Activated CD4-positive, alpha-beta memory T cell treated with anti-CD3 and anti-CD28 coated beads, Interleukin-2, amount 10 ng/mL, durations not matched to agents 7 days and 5 days (primary cell): ENCODE results near the gene CAMTA1. TPM values are rescaled to one million over a fixed set of nuclear protein-coding genes. Genes with fewer than 3 reads are reported as not detected.

Experiments
- CTCF ChIA-PET: fragments of 350-600 bp; sonication (Branson Sonifier 250); formaldehyde crosslinking; loops from one replicate; lab custom pipeline; 2021; ENCODE audit warnings: antibody characterized with exemption, inconsistent platforms; lab: Charles Lee
- POLR2A ChIA-PET: fragments of 350-600 bp; sonication (Branson Sonifier 250); formaldehyde crosslinking; loops from one replicate; lab custom pipeline; 2021; ENCODE audit warnings: antibody characterized with exemption; lab: Charles Lee
- DNase-seq: peaks from one replicate; pipeline ENCODE4 v3.0.0-alpha.2; 2020
- H3K27ac Mint-ChIP-seq: one replicate; pipeline ENCODE4 v1.8.0; 2021; ENCODE audit warnings: mild to moderate bottlenecking, mixed read lengths
- H3K27me3 Mint-ChIP-seq: one replicate; pipeline ENCODE4 v1.8.0; 2021; ENCODE audit warnings: mixed read lengths
- H3K36me3 Mint-ChIP-seq: one replicate; pipeline ENCODE4 v1.8.0; 2021; ENCODE audit warnings: low read depth, mixed read lengths
- H3K4me1 Mint-ChIP-seq: one replicate; pipeline ENCODE4 v1.8.0; 2021; ENCODE audit warnings: mixed read lengths
- H3K4me3 Mint-ChIP-seq: one replicate; pipeline ENCODE4 v1.8.0; 2021; ENCODE audit warnings: mild to moderate bottlenecking, mixed read lengths
- H3K9me3 Mint-ChIP-seq: one replicate; pipeline ENCODE4 v1.8.0; 2021; ENCODE audit warnings: mixed read lengths
- total RNA-seq, 2 experiments: library from RNA; stranded (reverse); gene quantifications; one replicate each; pipeline ENCODE4 v1.2.3, GENCODE V29; 2021

CAMTA1 gene
- total RNA-seq, 2 experiments from 2014 or later: 43.0 to 47.3 TPM

DNA sequence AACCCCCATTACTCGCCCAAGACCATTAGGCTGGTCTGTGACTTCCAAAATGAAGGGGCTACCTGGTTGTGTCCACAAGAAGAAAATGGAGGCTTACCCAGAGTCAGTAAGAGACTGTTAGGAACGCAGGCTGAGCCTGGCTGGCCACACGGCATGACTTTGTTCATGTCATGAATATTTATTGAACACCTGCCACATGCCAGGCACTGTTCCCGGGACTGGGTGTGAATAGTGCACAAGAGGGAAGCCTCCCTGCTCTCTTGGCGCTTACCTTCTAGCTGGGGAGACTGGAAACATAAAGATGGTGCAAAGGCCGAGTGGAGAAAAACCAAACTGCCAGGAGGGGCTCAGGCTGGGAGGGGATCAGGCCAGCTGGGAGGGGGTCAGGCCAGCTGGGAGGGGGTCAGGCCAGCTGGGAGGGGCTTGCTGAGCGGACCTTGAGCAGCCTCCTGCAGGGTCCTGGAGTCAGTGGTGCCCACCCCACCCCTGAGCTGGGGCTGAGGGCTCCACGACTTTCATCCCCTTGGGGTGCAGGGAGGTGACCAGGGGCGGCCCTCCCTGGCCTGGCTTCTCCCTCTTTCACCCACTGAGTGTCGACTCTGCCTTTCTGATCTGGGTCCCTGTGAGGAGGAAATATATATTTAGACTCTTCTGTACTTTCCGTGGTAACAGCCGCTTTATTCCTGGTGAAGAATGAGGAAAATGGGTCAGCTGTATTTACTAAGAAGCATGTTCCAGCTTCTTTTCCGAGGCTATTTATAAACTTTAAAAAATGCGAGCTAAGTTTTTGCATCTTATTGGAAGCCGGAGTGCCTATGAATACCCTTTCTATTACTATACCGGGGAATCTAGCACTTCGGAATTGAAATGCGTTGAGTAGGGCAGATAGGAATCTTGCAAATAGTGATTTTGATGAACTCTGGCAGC is 139.0 kb downstream of the CAMTA1 start:
- Mint-ChIP-seq H3K36me3 (no peaks in the 10 kb centered on the region), H3K9me3 (no peaks in the 10 kb centered on the region), H3K4me3 (no peak overlapping the region), H3K4me1 (peaks cover under 1% of the 10 kb centered on the region), H3K27ac (no peak overlapping the region), H3K27me3 (peaks cover 1% of the 10 kb centered on the region)
- no peak for DNase-seq
- ChIA-PET POLR2A (no interaction called here), CTCF (no interaction called here)

- POLR2A ChIA-PET: no interaction called here
- no peak for DNase-seq
- no peaks in the 10 kb centered on the region for H3K9me3 Mint-ChIP-seq
- H3K4me3 Mint-ChIP-seq: no peak overlapping the region
- H3K27ac Mint-ChIP-seq: no peak overlapping the region
- no peaks in the 10 kb centered on the region for H3K36me3 Mint-ChIP-seq
- CTCF ChIA-PET: no interaction called here
- H3K4me1 Mint-ChIP-seq: no peaks in the 10 kb centered on the region
- peaks cover 1% of the 10 kb centered on the region for H3K27me3 Mint-ChIP-seq
Observed at GRCh38 chr1:6924891-6925290, 139.6 kb downstream of the CAMTA1 start.

DNA sequence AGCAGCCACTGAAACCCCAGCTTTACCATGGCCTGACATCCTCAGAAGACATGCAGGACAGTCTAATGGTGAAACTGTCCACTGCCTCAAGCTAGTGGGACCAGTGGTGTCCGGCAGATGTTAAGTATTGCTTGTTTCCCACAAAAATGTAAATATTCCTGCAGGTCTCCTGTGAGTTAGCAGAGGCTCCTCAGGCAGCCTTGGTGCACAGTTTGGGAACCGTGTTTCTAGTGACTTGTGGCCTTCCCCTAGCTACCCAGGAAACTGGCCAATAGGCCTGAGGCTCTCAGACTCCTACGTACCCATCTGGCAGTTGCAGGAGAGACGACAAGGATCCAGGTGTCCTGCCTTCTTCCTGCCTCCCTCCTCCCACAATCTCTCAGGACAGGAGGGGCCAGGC is 142.4 kb downstream of the CAMTA1 start:
- H3K27ac Mint-ChIP-seq: no peak overlapping the region
- no peak for DNase-seq
- no peaks in the 10 kb centered on the region for H3K9me3 Mint-ChIP-seq
- CTCF ChIA-PET: interaction anchor here (0.5 kb wide), 1 partner anchor 27 kb away, joined by 3 read pairs; no protein-coding TSS in a partner anchor
- no peak overlapping the region for H3K4me3 Mint-ChIP-seq
- peaks cover 5% of the 10 kb centered on the region for H3K27me3 Mint-ChIP-seq
- H3K36me3 Mint-ChIP-seq: no peaks in the 10 kb centered on the region
- POLR2A ChIA-PET: no interaction called here
- no peaks in the 10 kb centered on the region for H3K4me1 Mint-ChIP-seq

- Mint-ChIP-seq H3K27me3 (peaks cover 5% of the 10 kb centered on the region), H3K4me1 (no peaks in the 10 kb centered on the region), H3K4me3 (no peak overlapping the region), H3K27ac (no peak overlapping the region), H3K9me3 (no peaks in the 10 kb centered on the region), H3K36me3 (no peaks in the 10 kb centered on the region)
- POLR2A ChIA-PET: no interaction called here
- CTCF ChIA-PET: no interaction called here
- DNase-seq: no peak
Observed at GRCh38 chr1:6928106-6928885, 143.0 kb downstream of the CAMTA1 start.

GRCh38 chr1:6930732-6931300 is 145.6 kb downstream of the CAMTA1 start:
- ChIA-PET CTCF (no interaction called here), POLR2A (no interaction called here)
- Mint-ChIP-seq H3K36me3 (no peaks in the 10 kb centered on the region), H3K9me3 (no peaks in the 10 kb centered on the region), H3K4me3 (no peak overlapping the region), H3K27me3 (peaks cover 15% of the 10 kb centered on the region), H3K27ac (no peak overlapping the region), H3K4me1 (no peaks in the 10 kb centered on the region)
- DNase-seq: no peak

GRCh38 chr1:6935361-6935883 is 150.2 kb downstream of the CAMTA1 start:
- POLR2A ChIA-PET: no interaction called here
- H3K27ac Mint-ChIP-seq: no peak overlapping the region
- H3K9me3 Mint-ChIP-seq: no peaks in the 10 kb centered on the region
- CTCF ChIA-PET: no interaction called here
- H3K4me3 Mint-ChIP-seq: no peak overlapping the region
- H3K27me3 Mint-ChIP-seq: peaks cover 13% of the 10 kb centered on the region
- no peak for DNase-seq
- no peaks in the 10 kb centered on the region for H3K36me3 Mint-ChIP-seq
- H3K4me1 Mint-ChIP-seq: no peaks in the 10 kb centered on the region

DNA sequence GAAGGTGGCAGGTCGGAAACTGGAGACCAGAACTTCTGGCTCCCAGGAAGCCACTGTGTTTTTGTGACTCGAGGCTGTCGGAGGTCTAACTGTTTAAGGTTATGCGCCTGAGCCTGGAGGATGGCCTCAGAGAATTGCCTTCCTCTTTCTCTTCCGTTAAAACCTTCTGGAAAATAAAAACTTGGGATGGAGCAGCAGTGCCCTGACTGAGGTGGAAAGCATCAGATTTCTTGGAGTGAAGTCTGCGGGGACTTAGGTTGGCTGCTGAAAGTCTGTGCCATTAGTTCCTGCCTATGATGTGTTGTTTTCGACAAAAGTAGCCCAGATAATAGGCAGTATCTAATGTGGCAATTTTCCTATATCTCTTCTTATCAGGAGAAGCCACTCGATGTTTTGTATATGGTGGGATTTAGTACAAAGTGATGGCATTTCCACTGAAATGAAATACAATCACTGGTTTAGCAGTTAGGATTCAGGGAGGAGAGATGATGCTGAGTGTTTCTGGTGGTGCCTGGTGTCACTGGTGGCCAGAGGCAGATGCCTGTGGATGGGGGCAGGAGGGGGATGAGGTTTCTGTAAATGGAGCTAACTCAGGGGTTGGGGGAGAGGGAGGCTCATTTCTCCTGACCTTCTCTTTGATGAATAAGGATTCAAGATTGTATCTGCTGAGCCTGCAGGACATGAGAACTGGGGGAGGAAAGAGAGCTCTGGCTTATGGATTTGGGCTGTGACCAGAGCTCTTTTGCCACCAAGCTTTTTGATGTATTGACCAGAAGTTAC is 150.8 kb downstream of the CAMTA1 start:
- no peak for DNase-seq
- H3K27me3 Mint-ChIP-seq: peaks cover 13% of the 10 kb centered on the region
- H3K36me3 Mint-ChIP-seq: no peaks in the 10 kb centered on the region
- H3K4me3 Mint-ChIP-seq: no peak overlapping the region
- CTCF ChIA-PET: no interaction called here
- POLR2A ChIA-PET: no interaction called here
- H3K9me3 Mint-ChIP-seq: no peaks in the 10 kb centered on the region
- no peak overlapping the region for H3K27ac Mint-ChIP-seq
- no peaks in the 10 kb centered on the region for H3K4me1 Mint-ChIP-seq

DNA sequence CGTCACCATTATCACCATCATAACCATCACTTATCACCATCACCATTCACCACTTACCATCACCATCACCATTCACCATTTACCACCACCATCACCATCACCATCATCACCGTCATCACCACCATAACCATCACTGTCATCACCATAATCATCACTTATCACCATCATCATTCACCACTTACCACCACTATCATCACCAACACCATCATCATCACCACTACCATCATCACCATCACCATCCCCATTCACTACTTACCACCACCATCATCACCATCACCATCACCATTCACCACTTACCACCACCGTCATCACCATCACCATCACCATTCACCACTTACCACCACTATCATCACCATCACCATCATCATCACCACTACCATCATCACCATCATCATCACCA is 151.8 kb downstream of the CAMTA1 start:
- POLR2A ChIA-PET: no interaction called here
- H3K9me3 Mint-ChIP-seq: no peaks in the 10 kb centered on the region
- no peak overlapping the region for H3K4me3 Mint-ChIP-seq

GRCh38 chr1:6939363-6939762 is 154.1 kb downstream of the CAMTA1 start:
- CTCF ChIA-PET: no interaction called here
- Mint-ChIP-seq H3K36me3 (no peaks in the 10 kb centered on the region), H3K27me3 (peaks cover 5% of the 10 kb centered on the region), H3K27ac (no peak overlapping the region), H3K4me3 (no peak overlapping the region), H3K4me1 (no peaks in the 10 kb centered on the region), H3K9me3 (no peaks in the 10 kb centered on the region)
- POLR2A ChIA-PET: no interaction called here
- no peak for DNase-seq

More for the DNA sequence above, 151.8 kb downstream of the CAMTA1 start:
- DNase-seq: no peak
- Mint-ChIP-seq H3K36me3 (no peaks in the 10 kb centered on the region), H3K27ac (no peak overlapping the region), H3K4me1 (no peaks in the 10 kb centered on the region), H3K27me3 (peaks cover 13% of the 10 kb centered on the region)
- CTCF ChIA-PET: no interaction called here

DNA sequence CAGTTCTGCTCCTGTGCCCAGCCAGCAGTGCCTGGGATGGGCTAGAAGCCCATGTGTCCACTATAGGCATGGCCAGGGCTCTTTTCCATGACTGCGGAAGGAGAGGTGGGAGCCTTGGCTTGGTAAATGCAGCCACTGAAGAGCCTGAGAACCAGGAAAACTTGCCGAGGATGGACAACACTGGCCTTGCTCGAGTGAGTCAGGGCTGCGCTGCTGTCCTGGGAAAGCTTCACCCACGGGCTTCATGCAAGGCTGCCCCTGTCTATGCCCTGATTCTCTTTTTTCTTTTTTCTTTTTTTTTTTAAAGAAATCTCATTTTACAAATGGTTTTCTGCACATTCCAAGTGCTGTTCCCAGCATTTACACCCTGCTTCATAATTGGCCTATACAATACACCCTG is 156.5 kb downstream of the CAMTA1 start:
- Mint-ChIP-seq H3K9me3 (no peaks in the 10 kb centered on the region), H3K27me3 (no peaks in the 10 kb centered on the region), H3K4me3 (no peak overlapping the region), H3K4me1 (no peaks in the 10 kb centered on the region), H3K27ac (no peak overlapping the region), H3K36me3 (no peaks in the 10 kb centered on the region)
- DNase-seq: no peak
- POLR2A ChIA-PET: no interaction called here
- CTCF ChIA-PET: no interaction called here

- Mint-ChIP-seq H3K9me3 (no peaks in the 10 kb centered on the region), H3K27me3 (no peaks in the 10 kb centered on the region), H3K27ac (no peak overlapping the region), H3K4me3 (no peak overlapping the region), H3K36me3 (no peaks in the 10 kb centered on the region), H3K4me1 (no peaks in the 10 kb centered on the region)
- ChIA-PET POLR2A (no interaction called here), CTCF (no interaction called here)
- no peak for DNase-seq
Observed at GRCh38 chr1:6942990-6943389, 157.7 kb downstream of the CAMTA1 start.

GRCh38 chr1:6944434-6944833 is 159.2 kb downstream of the CAMTA1 start:
- no peaks in the 10 kb centered on the region for H3K4me1 Mint-ChIP-seq
- H3K9me3 Mint-ChIP-seq: no peaks in the 10 kb centered on the region
- H3K36me3 Mint-ChIP-seq: no peaks in the 10 kb centered on the region
- POLR2A ChIA-PET: no interaction called here
- CTCF ChIA-PET: no interaction called here
- no peak overlapping the region for H3K27ac Mint-ChIP-seq
- H3K4me3 Mint-ChIP-seq: no peak overlapping the region
- no peaks in the 10 kb centered on the region for H3K27me3 Mint-ChIP-seq
- DNase-seq: no peak
